RWPE1 (cell line): ENCODE results near the gene PAPOLG.
"Not testable (repeated sequence)": the region's sequence is repeated elsewhere in the genome, so short reads cannot be mapped to it uniquely, and the experiment has no call there.

Experiments
- CTCF ChIA-PET: fragments of 350-600 bp; sonication (Branson Sonifier 250); formaldehyde crosslinking; extraction: SDS; loops from one replicate; lab custom pipeline; 2021; lab: Yijun Ruan, JAX
- POLR2A ChIA-PET: fragments of 400-600 bp; formaldehyde crosslinking; extraction: SDS; loops from one replicate; lab custom pipeline; 2020; ENCODE audit warnings: antibody characterized with exemption; ENCODE audit not compliant: low non-redundant PET; lab: Yijun Ruan, JAX
- DNase-seq: peaks from one replicate; pipeline ENCODE4 v3.0.0; 2012; ENCODE audit warnings: low spot score
- H3K27ac ChIP-seq: fragments of 450-650 bp; 2 replicates; pipeline ENCODE4 v1.5.1; 2017
- TF ChIP-seq, protein P1 (sequence below): fragments of 450-650 bp; conservative IDR thresholded peaks from 2 replicates; pipeline ENCODE4 v1.5.1; 2017; ENCODE audit warnings: low read depth, mild to moderate bottlenecking

The PAPOLG gene

DNA sequence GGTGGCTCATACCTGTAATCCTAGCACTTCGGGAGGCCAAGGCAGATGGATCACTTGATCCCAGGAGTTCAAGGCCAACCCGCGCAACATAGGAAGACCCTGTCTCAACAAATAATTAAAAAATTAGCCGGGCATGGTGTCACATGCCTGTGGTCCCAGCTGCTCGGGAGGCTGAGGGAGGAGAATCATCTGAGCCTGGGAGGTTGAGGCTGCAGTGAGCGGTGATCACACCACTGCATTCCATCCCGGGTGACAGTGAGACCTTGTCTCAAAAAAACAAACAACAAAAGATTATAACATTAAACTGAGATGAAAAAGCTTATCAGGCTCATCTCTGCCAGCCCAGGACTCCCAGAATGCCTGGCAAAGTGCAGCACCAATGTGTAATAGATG lies 50.5 kb downstream of the PAPOLG start:
- ChIA-PET POLR2A (no interaction called here), CTCF (interaction anchor here (2.0 kb wide), 1 partner anchor 193 kb away, joined by 5 read pairs; no protein-coding TSS in a partner anchor)
- TF ChIP-seq, protein P1, sequence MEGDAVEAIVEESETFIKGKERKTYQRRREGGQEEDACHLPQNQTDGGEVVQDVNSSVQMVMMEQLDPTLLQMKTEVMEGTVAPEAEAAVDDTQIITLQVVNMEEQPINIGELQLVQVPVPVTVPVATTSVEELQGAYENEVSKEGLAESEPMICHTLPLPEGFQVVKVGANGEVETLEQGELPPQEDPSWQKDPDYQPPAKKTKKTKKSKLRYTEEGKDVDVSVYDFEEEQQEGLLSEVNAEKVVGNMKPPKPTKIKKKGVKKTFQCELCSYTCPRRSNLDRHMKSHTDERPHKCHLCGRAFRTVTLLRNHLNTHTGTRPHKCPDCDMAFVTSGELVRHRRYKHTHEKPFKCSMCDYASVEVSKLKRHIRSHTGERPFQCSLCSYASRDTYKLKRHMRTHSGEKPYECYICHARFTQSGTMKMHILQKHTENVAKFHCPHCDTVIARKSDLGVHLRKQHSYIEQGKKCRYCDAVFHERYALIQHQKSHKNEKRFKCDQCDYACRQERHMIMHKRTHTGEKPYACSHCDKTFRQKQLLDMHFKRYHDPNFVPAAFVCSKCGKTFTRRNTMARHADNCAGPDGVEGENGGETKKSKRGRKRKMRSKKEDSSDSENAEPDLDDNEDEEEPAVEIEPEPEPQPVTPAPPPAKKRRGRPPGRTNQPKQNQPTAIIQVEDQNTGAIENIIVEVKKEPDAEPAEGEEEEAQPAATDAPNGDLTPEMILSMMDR: no peak
- H3K27ac ChIP-seq: no peak overlapping the region
- no peak for DNase-seq

DNA sequence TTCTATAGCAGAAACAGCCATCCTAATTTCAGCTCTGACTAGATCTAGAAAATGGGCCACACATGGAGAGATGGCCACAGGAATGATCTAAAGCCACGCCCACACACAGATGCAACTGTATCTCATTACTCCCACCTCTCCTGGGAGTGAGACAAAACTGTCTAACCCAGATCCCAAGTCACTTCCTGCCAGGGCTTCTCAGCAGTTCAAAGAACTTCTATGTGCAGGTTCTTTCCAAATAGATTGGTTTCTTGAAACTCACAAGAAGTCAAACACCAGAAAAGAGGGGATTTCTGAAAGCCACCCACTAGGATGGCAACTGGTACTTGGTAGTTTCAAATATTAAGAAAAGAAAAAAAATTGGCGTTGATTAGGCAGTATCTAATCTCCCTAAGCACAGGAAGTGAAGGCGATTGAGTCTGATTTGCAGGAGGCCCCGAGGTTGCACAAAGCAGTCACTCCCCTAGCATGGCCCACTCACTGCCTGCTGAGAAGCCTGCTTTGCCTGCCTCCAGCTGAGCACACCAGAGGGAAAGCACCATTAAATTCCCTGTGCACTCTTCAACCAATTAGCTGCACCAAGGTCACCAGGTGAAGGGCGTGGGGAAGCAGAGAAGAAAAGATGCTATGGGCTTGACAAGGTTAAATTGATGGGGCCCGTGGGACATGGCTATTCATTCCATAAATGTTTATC lies 51.1 kb downstream of the PAPOLG start:
- DNase-seq: no peak
- POLR2A ChIA-PET: no interaction called here
- CTCF ChIA-PET: interaction anchor here (2.0 kb wide), 1 partner anchor 192 kb away, joined by 5 read pairs; no protein-coding TSS in a partner anchor
- TF ChIP-seq, protein P1: no peak
- H3K27ac ChIP-seq: no peak overlapping the region

- DNase-seq: no peak
- TF ChIP-seq, protein P1: no peak
- CTCF ChIA-PET: no interaction called here
- H3K27ac ChIP-seq: no peak overlapping the region
- POLR2A ChIA-PET: no interaction called here
These were observed 52.3 kb downstream of the PAPOLG start for GRCh38 chr2:60808330-60808801.

GRCh38 chr2:60811491-60812375 lies 55.7 kb downstream of the PAPOLG start:
- H3K27ac ChIP-seq: no peak overlapping the region
- POLR2A ChIA-PET: no interaction called here
- CTCF ChIA-PET: no interaction called here
- TF ChIP-seq, protein P1: no peak
- no peak for DNase-seq

- DNase-seq, H3K27ac ChIP-seq, POLR2A ChIA-PET: not testable (repeated sequence)
- CTCF ChIA-PET: interaction anchor here (1.0 kb wide), 1 partner anchor 12 kb away, joined by 3 read pairs; no protein-coding TSS in a partner anchor
These were observed 61.1 kb downstream of the PAPOLG start for GRCh38 chr2:60817191-60817590.

DNA sequence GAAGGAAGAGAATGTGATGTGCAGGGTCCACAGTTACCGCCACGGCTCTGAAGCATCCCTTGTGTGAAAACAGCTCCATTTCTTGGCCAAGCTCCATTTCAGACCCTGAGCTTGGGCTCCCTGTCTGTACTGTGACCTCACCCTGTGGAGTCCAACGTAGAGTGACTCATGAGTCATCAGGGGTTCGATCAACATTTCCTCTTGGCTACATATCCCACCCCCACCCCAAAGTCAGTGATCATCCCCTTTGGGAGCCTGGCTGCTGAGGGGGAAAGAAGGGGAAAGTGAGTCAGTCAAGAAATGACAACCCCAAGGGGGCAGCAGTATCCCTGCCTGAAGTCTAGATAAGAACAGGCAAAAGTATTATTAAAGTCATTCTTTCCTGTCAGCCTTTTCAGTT lies 62.2 kb downstream of the PAPOLG start:
- ChIA-PET POLR2A (no interaction called here), CTCF (no interaction called here)
- DNase-seq: no peak
- TF ChIP-seq, protein P1: no peak
- H3K27ac ChIP-seq: no peak overlapping the region
